Hepatocyte (in vitro differentiated cells): ENCODE data around the gene ZMYND19. TPM values are rescaled to one million over a fixed set of nuclear protein-coding genes. Genes with fewer than 3 reads are reported as not detected.
A peak's percentile ranks its signal among the peaks of the same experiment; 100 is the strongest.

Experiments
- DNase-seq: peaks from one replicate; pipeline ENCODE4 v3.0.0-alpha.2; 2016; ENCODE audit warnings: low spot score
- H2AFZ ChIP-seq: fragments of 200-600 bp; sonication (generic); 2 replicates; pipeline ENCODE4 v1.6.0; 2016; ENCODE audit warnings: antibody characterized with exemption, mild to moderate bottlenecking
- H3K27ac ChIP-seq: fragments of 200-600 bp; sonication (generic); 2 replicates; pipeline ENCODE4 v1.5.1; 2016; ENCODE audit warnings: mild to moderate bottlenecking
- H3K27me3 ChIP-seq: fragments of 200-600 bp; sonication (generic); 2 replicates; pipeline ENCODE4 v1.6.1; 2016
- H3K36me3 ChIP-seq: fragments of 200-600 bp; sonication (generic); replicated peaks from 2 replicates; pipeline ENCODE4 v1.5.1; 2016; ENCODE audit warnings: low read depth; ENCODE audit not compliant: insufficient read depth
- H3K4me1 ChIP-seq: fragments of 200-600 bp; sonication (generic); 2 replicates; pipeline ENCODE4 v1.5.1; 2016; ENCODE audit warnings: mild to moderate bottlenecking, moderate library complexity; ENCODE audit not compliant: insufficient read depth
- H3K4me2 ChIP-seq: fragments of 200-600 bp; sonication (generic); 2 replicates; pipeline ENCODE4 v1.6.0; 2016
- H3K4me3 ChIP-seq: fragments of 200-600 bp; sonication (generic); 2 replicates; pipeline ENCODE4 v1.5.1; 2016; ENCODE audit warnings: mild to moderate bottlenecking
- H3K79me2 ChIP-seq: fragments of 200-600 bp; sonication (generic); 2 replicates; pipeline ENCODE4 v1.6.0; 2017; ENCODE audit warnings: mild to moderate bottlenecking
- H3K9me2 ChIP-seq: fragments of 200-600 bp; sonication (generic); replicated peaks from 2 replicates; pipeline ENCODE4 v1.6.0; 2017; ENCODE audit warnings: mild to moderate bottlenecking; ENCODE audit not compliant: insufficient read depth
- H3K9me3 ChIP-seq: fragments of 200-600 bp; sonication (generic); 2 replicates; pipeline ENCODE4 v1.5.1; 2016; ENCODE audit warnings: low read depth, mild to moderate bottlenecking
- H4K20me1 ChIP-seq: fragments of 200-600 bp; sonication (generic); 2 replicates; pipeline ENCODE4 v1.6.0; 2016; ENCODE audit warnings: mild to moderate bottlenecking; ENCODE audit not compliant: insufficient read depth, poor library complexity, severe bottlenecking
- EZH2 ChIP-seq: fragments of 200-600 bp; sonication (generic); IDR thresholded peaks from 2 replicates; pipeline ENCODE4 v1.6.1; 2016; ENCODE audit warnings: antibody characterized with exemption, mild to moderate bottlenecking, borderline replicate concordance
- EZH2phosphoT487 ChIP-seq: fragments of 200-600 bp; sonication (generic); IDR thresholded peaks from one replicate; pipeline ENCODE4 v1.6.1; 2018; ENCODE audit warnings: antibody characterized with exemption, mild to moderate bottlenecking, low read depth, moderate library complexity; ENCODE audit not compliant: unreplicated experiment, severe bottlenecking
- WGBS: methylation state at CpG from one replicate; pipeline ENCODE4 v1.1.6; 2016; ENCODE audit warnings: low lambda C conversion rate; ENCODE audit errors: missing lambda C conversion rate; 5-methylcytosine and 5-hydroxymethylcytosine counted together
- polyA plus RNA-seq: library from polyadenylated mRNA; unstranded; fragments of >200 nt; fragmentation: Nextera tagmentation; extraction: Ambion mirVana; gene quantifications from 2 replicates; pipeline ENCODE4 v1.2.1, GENCODE V29; 2016
- total RNA-seq: library from RNA; depleted of rRNA; stranded (reverse); fragments of >200 nt; gene quantifications from 2 replicates; pipeline ENCODE4 v1.2.3, GENCODE V29; 2014
- TF ChIP-seq, protein P1 (sequence below): fragments of 200-600 bp; sonication (generic); IDR thresholded peaks from 2 replicates; pipeline ENCODE4 v1.5.1; 2016; ENCODE audit warnings: antibody characterized with exemption, mild to moderate bottlenecking; ENCODE audit not compliant: poor library complexity

Gene ZMYND19
- total and polyA plus RNA-seq, 2 experiments from 2014 or later: 20.4 to 46.9 TPM

- Histone ChIP-seq H3K9me2 (no peaks in the 10 kb centered on the region), H3K27ac (no peak overlapping the region), H4K20me1 (no peaks in the 10 kb centered on the region), H2AFZ (no peak overlapping the region), H3K79me2 (no peaks in the 10 kb centered on the region), H3K9me3 (no peaks in the 10 kb centered on the region), H3K27me3 (no peaks in the 10 kb centered on the region), H3K4me2 (no peak overlapping the region), H3K4me3 (no peak overlapping the region), H3K36me3 (no peaks in the 10 kb centered on the region), H3K4me1 (peaks cover 8% of the 10 kb centered on the region)
- no peak for DNase-seq
- TF ChIP-seq EZH2phosphoT487: no peak
- TF ChIP-seq, protein P1, sequence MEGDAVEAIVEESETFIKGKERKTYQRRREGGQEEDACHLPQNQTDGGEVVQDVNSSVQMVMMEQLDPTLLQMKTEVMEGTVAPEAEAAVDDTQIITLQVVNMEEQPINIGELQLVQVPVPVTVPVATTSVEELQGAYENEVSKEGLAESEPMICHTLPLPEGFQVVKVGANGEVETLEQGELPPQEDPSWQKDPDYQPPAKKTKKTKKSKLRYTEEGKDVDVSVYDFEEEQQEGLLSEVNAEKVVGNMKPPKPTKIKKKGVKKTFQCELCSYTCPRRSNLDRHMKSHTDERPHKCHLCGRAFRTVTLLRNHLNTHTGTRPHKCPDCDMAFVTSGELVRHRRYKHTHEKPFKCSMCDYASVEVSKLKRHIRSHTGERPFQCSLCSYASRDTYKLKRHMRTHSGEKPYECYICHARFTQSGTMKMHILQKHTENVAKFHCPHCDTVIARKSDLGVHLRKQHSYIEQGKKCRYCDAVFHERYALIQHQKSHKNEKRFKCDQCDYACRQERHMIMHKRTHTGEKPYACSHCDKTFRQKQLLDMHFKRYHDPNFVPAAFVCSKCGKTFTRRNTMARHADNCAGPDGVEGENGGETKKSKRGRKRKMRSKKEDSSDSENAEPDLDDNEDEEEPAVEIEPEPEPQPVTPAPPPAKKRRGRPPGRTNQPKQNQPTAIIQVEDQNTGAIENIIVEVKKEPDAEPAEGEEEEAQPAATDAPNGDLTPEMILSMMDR: no peak
- no peak for TF ChIP-seq EZH2
- 88% methylated on average over 21 of the region's 23 CpGs for WGBS
Measured at GRCh38 chr9:137547687-137548543, 42.4 kb downstream of the ZMYND19 start.

GRCh38 chr9:137545123-137545522, 45.2 kb downstream of the ZMYND19 start:
- WGBS: 72% methylated on average over 10 of the region's 10 CpGs
- DNase-seq: peak; percentile 62
- Histone ChIP-seq H2AFZ (no peak overlapping the region), H3K27ac (peak overlapping the region; percentile 84), H3K36me3 (no peaks in the 10 kb centered on the region), H3K9me3 (no peaks in the 10 kb centered on the region), H3K4me1 (peaks cover 7% of the 10 kb centered on the region), H3K4me3 (no peak overlapping the region), H3K27me3 (no peaks in the 10 kb centered on the region), H3K9me2 (no peaks in the 10 kb centered on the region), H4K20me1 (no peaks in the 10 kb centered on the region), H3K4me2 (no peak overlapping the region), H3K79me2 (no peaks in the 10 kb centered on the region)
- TF ChIP-seq EZH2phosphoT487: no peak
- no peak for TF ChIP-seq EZH2
- TF ChIP-seq, protein P1: no peak

- DNase-seq: no peak
- Histone ChIP-seq H3K79me2 (no peaks in the 10 kb centered on the region), H3K9me3 (no peaks in the 10 kb centered on the region), H3K4me3 (no peak overlapping the region), H3K36me3 (no peaks in the 10 kb centered on the region), H3K4me2 (no peak overlapping the region), H3K27ac (peak overlapping the region; percentile 84), H3K4me1 (no peaks in the 10 kb centered on the region), H4K20me1 (no peaks in the 10 kb centered on the region), H2AFZ (no peak overlapping the region), H3K9me2 (no peaks in the 10 kb centered on the region), H3K27me3 (no peaks in the 10 kb centered on the region)
- TF ChIP-seq EZH2phosphoT487 (no peak), EZH2 (no peak)
- TF ChIP-seq, protein P1: no peak
- 89% methylated on average over 12 of the region's 12 CpGs for WGBS
Measured at GRCh38 chr9:137544176-137544760, 46.0 kb downstream of the ZMYND19 start.
